HL-60/S4 treated with phorbol 12-myristate 13-acetate at 8.2 ng/mL for 4 days and 3 days (cell line): ENCODE measurements around the gene NF2.
"Not testable (repeated sequence)": the region's sequence is repeated elsewhere in the genome, so short reads cannot be mapped to it uniquely, and the experiment has no call there.

Experiments used
- in situ Hi-C: fragments of 300-500 bp; cut with MboI; formaldehyde crosslinking; loops from 2 replicates; pipeline ENCODE4 v1.15.0; 2022; ENCODE audit warnings: low sequenced_read_pairs

Gene NF2

GRCh38 chr22:29603358-29604075, at the start of gene NF2:
NF2 (plus strand) TSS chr22:29603633; CDS start chr22:29603999, 366 bp downstream.
- in situ Hi-C loops: no loop called here

GRCh38 chr22:29555065-29555644, 48.3 kb upstream of the NF2 start:
- in situ Hi-C loops: no loop called here

- in situ Hi-C loops: no loop called here
Observed at GRCh38 chr22:29559030-29559429, 44.4 kb upstream of the NF2 start.

- in situ Hi-C loops: no loop called here
Observed at GRCh38 chr22:29559853-29560252, 43.6 kb upstream of the NF2 start.

- in situ Hi-C loops: no loop called here
Observed at GRCh38 chr22:29563652-29564460, 39.6 kb upstream of the NF2 start.

GRCh38 chr22:29566513-29566912, 36.9 kb upstream of the NF2 start:
- in situ Hi-C loops: not testable (repeated sequence)

- in situ Hi-C loops: no loop called here
Observed at GRCh38 chr22:29567338-29567737, 36.1 kb upstream of the NF2 start.

- in situ Hi-C loops: no loop called here
Observed at GRCh38 chr22:29569011-29569678, 34.3 kb upstream of the NF2 start.

GRCh38 chr22:29570456-29570855, 33.0 kb upstream of the NF2 start:
- in situ Hi-C loops: no loop called here

- in situ Hi-C loops: no loop called here
Observed at GRCh38 chr22:29570912-29571549, 32.4 kb upstream of the NF2 start.

GRCh38 chr22:29574762-29575450, 28.5 kb upstream of the NF2 start:
- in situ Hi-C loops: no loop called here

GRCh38 chr22:29578462-29579200, 24.8 kb upstream of the NF2 start:
- in situ Hi-C loops: no loop called here

- in situ Hi-C loops: no loop called here
Observed at GRCh38 chr22:29580200-29580810, 23.1 kb upstream of the NF2 start.

GRCh38 chr22:29581799-29582198, 21.6 kb upstream of the NF2 start:
- in situ Hi-C loops: no loop called here

GRCh38 chr22:29584975-29585374, 18.5 kb upstream of the NF2 start:
- in situ Hi-C loops: no loop called here

GRCh38 chr22:29586193-29586705, 17.2 kb upstream of the NF2 start:
- in situ Hi-C loops: not testable (repeated sequence)

GRCh38 chr22:29587938-29588699, 15.3 kb upstream of the NF2 start:
- in situ Hi-C loops: no loop called here

- in situ Hi-C loops: no loop called here
Observed at GRCh38 chr22:29593923-29594322, 9.5 kb upstream of the NF2 start.
